NCI-H460 (cell line): Measurements from ENCODE around the gene RPS6KA2. TPM values are rescaled to one million over a fixed set of nuclear protein-coding genes. Genes with fewer than 3 reads are reported as not detected.

Experiments used
- DNase-seq: peaks from one replicate; pipeline ENCODE4 v3.0.0-alpha.2; 2016; ENCODE audit warnings: low read depth; ENCODE audit errors: extremely low read depth
- polyA plus RNA-seq: library from polyadenylated mRNA; depleted of rRNA; stranded (reverse); fragments of >200 nt; gene quantifications from 2 replicates; pipeline ENCODE4 v1.2.3, GENCODE V29; 2014; cell fraction: nucleus; rRNA removed
- total RNA-seq: library from RNA; depleted of rRNA; stranded (reverse); fragments of >200 nt; shearing (Covaris generic); gene quantifications from 2 replicates; pipeline ENCODE4 v1.2.3, GENCODE V29; 2014; rRNA removed

RPS6KA2 gene
- total RNA-seq: 6.5 and 6.7 TPM in 2 replicates
- polyA plus RNA-seq: 1.6 and 2.2 TPM in 2 replicates

DNA sequence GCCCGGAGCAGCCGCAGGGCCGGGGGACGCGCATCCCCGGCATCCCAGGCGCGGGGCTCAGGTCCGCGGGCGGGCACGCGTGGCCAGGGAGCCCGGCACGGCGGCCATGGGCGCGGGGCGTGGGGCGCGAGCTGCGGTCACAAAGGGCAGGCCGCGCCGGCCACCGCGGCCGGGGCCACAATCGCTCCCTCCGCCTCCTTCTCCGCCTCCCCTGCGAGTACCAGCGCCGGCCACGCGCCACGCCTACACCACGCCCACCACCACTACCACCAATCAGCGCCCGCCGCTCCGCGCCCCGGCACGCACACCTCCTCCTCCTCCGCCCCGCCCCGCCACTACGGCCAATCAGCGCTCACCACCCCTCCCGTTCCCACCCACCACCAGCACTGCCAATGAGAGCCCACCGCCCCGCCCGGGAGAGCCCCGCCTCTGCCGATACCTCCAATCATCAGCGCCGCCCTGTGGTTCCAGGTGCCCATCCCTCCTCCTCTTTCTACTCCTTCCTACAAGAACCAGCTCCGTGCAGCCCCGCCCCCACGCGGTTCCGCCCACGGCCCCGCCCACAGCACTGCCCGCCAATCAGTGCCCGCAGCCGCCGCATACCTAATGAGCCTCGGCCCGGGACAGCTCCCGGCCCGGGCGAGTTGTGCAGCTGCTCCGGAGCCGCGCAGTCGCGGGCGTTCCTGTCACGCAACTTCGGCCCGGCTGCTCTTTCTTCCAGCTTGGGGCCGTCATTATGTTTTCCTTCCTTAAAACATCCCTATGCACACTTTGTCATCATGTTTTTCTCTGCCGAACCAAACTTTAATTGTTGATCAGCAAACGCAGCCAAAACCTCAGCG, at the start of gene RPS6KA2:
Gene RPS6KA2 (minus strand): TSS at position 219 of the 842 bp plus-strand sequence. CDS start 232 bp downstream, outside the sequence.
- peak; percentile 97 for DNase-seq

- DNase-seq: no peak
These were observed 49.3 kb upstream of the RPS6KA2 start for GRCh38 chr6:166676270-166676860.

GRCh38 chr6:166675736-166676135, 48.7 kb upstream of the RPS6KA2 start:
- DNase-seq: no peak

DNA sequence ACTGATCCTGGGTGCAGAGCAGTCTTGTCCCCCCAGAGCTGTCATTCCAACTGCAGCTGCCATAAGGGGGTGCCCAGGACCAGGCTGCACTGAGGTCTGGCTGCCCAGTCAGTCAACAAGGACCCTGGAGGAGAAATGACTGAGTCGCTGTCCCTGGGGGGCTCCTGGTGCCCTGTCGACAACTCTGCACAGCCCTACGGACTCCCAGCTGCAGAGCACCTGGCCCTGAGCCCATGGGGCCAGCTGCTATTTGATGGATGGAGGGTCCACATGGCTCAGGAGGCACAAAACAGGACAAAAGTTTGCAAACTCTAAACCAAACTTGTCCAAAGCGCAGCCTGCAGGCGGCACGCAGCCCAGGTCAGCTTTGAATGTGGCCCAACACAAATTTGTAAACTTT, 46.3 kb upstream of the RPS6KA2 start:
- no peak for DNase-seq

GRCh38 chr6:166672624-166673206, 45.7 kb upstream of the RPS6KA2 start:
- DNase-seq: no peak

DNA sequence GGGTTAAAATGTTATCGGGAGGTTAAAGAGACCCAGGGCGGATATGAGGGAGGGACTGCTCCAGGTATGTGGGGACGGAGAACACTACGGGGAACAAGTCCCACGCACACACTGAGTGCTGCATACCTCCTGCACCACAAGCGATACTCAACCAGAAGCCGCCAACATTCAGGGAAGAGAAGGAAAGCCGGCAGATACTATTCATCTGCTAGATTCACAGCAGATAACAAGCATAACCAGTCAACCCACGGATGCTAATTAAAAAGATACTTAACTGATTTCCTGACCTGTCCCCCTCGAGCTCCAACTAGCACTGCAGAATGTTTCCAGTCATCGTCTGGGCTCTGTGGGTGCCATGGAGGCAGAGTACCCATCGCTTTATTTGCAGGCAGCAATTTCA, 45.1 kb upstream of the RPS6KA2 start:
- no peak for DNase-seq

- no peak for DNase-seq
These were observed 44.5 kb upstream of the RPS6KA2 start for GRCh38 chr6:166671434-166672081.

GRCh38 chr6:166670894-166671293, 43.8 kb upstream of the RPS6KA2 start:
- DNase-seq: no peak

DNA sequence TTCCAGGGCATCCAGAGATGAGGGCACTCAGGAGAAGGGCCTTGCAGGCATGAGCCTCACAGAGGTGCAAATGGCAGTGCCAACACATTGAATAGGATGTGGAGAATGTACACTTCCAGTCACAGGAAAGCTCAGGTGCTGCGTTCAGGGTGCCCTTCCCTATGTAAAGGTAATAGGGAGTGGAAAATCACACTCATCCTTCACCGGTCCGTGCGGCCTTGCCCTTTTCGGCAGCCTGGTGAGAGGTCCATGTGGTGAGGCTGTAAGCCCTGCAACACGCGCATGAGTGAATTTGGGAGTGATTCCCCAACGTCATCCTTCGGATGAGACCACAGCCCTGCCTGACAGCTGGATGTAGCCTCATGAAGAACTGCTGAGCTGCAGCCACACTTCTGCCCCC, 43.0 kb upstream of the RPS6KA2 start:
- no peak for DNase-seq

DNA sequence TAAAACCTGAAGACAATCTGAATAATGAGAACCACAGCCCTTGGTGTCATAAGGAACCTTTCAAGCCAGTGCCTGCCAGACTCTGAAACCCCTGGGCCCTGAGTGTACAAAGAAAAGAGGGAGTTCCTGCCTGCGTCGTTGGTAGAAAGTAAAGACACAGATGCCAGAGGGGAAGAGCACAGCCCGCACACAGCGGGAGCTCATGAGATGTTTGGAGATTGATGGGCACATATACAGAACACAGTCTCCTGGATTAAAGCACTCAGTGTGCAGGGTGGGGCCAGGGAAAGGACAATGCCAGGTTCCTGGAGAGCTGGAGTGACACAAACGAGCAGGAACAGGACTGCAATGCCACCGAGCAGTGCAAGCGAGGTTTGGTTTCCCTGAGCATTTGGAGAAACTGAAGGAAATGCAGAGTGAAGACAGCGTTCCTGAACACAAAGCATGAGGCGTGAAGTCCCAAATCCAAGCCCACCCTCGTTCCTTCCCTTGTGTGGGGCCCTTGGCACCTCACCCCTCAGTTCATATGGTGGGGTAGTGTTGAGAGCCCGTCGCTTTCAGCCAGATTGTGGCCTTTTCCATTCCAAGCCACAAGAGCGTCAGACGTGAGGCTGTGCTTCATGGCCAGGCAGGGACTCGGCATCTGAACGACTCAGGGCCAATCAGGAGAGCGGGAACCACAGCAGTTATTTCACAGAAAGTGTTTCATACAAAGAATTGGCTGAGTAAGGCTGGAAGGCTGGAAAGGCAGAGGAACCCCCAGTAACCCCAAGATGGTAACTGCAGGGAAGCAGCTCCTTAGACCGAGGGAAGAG, 41.0 kb upstream of the RPS6KA2 start:
- no peak for DNase-seq

DNA sequence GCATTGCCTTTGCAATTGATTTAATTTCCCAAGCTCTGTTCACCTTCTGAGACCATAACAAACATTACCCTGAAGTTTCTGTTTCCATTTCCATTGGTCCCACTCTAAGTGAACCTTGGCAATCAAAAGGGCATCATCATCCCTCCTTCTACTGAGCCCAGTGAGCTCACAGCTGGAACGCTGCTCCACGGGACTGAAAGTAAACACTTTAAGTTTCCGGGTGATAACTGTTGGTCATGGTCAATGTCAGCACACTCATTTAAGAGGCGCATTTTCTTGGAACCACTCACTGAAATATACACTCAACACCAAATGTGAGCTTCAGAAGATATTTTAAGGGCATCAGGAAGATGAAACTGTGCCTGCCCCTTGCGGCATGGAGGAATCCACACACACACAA, 37.1 kb upstream of the RPS6KA2 start:
- no peak for DNase-seq

DNA sequence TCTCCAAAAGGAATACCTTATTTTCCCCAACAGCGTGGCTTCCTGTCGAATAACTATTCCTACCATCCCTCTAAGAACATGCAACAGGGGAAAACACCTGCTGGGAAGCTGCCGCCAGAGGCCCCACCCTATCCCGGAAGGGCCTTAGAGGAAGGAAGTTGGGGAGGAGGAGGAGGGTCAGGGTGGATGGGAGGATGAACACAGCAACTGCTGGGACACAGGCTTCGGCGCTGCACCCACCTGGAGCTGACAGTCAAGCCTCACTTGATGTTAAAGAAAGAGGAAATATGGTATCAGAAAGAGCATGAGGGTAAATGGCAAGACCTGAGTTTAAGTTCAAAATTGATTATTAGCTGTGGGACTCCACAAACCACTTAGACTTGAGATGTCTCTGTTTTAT, 36.5 kb upstream of the RPS6KA2 start:
- DNase-seq: no peak

GRCh38 chr6:166662690-166663089, 35.6 kb upstream of the RPS6KA2 start:
- DNase-seq: no peak

GRCh38 chr6:166661327-166662085, 34.5 kb upstream of the RPS6KA2 start:
- no peak for DNase-seq

GRCh38 chr6:166660157-166660688, 33.2 kb upstream of the RPS6KA2 start:
- no peak for DNase-seq

DNA sequence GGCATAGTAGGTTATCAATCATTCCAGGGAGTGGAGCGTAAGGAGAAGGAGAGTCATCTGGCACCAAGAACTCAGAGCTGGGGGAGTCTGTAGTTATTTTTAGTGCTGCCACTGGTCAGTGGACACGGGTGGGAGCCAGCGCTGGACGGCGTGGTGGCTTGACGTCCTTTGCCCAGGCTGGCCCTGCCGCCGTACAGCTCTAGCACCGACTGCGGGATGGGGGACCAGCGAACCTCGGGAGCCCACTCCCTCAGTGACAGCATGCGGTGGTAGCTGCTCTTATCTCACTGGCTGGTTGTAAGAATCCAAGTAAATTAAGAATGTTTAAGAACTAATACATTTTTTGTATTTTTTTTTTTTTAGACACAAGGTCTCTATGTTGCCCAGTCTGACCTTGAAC, 32.5 kb upstream of the RPS6KA2 start:
- DNase-seq: no peak

DNA sequence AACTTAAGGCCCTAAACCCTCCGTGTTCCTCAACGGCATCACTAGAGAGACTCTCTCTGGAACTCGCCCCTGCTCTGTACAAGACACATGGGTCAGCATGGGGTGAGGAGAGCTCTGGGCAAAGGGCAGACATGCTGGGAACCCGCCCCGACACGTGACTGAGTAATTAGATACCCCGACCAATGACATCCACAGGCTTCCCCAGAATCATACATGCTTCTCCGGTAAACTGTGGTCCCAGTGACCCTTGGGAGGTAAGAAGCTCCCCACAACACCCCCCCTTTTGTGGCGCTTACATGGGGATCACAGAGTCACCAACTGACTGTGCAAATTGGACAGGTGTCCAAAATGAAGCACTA, 31.7 kb upstream of the RPS6KA2 start:
- no peak for DNase-seq

- no peak for DNase-seq
These were observed 31.2 kb upstream of the RPS6KA2 start for GRCh38 chr6:166658115-166658791.

- DNase-seq: no peak
These were observed 30.5 kb upstream of the RPS6KA2 start for GRCh38 chr6:166657531-166657930.
